ENCODE measurements around the gene PTGES.
"Not testable (repeated sequence)": the region's sequence is repeated elsewhere in the genome, so short reads cannot be mapped to it uniquely, and the experiment has no call there.

PTGES gene

DNA sequence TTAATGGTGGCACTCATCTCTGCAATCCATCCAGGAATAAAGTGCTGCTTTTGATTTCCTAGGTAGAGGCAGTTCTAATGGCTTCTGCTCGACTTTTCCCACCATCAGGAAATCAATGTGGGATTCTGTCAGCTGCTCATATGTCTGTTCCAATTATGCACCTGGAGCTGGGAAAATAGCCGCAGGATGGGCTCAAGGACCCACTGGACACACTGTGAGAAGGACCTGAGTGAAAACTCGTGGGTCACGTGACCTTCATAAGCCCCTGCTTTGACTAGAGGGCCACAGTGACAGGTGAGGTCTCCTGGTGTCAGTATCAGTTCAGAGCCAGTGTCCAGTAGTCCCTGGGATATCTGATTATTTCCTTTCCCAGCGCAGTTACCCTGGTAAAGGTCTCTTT lies 17.9 kb upstream of the PTGES start:
- DNase-seq (ENCODE audit: low read depth), result no peak

DNA sequence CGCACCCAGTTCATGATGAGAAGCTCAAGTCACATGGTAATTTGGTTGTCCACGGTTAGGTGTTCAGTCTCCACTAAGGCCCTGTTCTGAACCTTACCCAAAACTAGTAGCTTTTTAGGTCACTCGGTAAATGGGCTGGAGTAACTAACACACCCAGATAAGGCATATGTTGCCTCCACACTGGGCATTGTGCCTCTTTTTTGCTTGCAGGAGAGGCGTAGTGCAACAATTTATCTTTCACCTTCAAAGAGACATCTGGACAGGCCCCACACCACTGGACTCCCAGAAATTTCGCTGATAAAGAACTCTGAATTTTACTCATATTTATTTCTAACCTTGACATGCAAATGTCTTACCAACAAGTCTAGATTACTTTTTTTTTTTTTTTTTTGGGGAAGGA lies 16.8 kb upstream of the PTGES start:
- DNase-seq (ENCODE audit: low read depth), result no peak

DNA sequence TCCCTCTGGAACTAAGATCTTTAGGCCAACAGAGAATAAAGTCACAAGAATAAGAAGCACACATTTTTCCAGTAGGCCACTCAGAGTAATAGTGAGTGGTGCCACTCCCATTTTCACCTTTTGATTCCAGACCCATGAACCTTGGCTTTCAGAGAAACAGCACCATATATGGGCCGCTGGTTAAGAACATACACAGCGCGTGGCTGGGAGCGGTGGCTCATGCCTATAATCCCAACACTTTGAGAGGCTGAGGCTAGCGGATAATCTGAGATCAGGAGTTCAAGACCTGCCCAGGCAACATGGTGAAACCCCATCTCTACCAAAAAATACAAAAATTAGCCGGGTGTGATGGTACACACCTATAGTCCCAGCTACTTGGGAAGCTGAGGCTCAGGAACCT lies 15.6 kb upstream of the PTGES start:
- DNase-seq (ENCODE audit: low read depth), result no peak

DNA sequence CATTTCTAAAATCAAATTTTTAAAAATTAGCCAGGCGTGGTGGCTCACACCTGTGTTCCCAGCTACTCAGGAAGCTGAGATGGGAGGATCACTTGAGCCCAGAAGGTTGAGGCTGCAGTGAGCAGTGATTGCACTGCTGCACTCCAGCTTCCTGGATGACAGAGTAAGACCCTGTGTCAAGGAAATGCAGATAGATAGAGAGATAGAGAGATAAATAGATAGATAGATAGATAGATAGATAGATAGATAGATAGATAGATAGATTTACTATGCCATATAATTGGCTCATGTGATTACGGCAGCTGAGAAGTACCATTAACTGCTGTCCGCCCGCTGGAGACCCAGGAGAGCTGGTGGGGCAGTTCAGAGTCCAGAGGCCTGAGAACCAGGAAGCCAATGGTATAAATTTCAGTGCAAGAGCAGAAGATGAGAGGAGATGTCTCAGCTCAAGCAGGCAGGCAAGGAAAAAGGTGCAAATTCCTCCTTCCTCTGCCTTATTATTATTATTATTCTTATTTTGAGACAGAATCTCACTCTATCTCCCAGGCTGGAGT lies 13.0 kb upstream of the PTGES start:
- DNase-seq (ENCODE audit: low read depth), result no peak

DNA sequence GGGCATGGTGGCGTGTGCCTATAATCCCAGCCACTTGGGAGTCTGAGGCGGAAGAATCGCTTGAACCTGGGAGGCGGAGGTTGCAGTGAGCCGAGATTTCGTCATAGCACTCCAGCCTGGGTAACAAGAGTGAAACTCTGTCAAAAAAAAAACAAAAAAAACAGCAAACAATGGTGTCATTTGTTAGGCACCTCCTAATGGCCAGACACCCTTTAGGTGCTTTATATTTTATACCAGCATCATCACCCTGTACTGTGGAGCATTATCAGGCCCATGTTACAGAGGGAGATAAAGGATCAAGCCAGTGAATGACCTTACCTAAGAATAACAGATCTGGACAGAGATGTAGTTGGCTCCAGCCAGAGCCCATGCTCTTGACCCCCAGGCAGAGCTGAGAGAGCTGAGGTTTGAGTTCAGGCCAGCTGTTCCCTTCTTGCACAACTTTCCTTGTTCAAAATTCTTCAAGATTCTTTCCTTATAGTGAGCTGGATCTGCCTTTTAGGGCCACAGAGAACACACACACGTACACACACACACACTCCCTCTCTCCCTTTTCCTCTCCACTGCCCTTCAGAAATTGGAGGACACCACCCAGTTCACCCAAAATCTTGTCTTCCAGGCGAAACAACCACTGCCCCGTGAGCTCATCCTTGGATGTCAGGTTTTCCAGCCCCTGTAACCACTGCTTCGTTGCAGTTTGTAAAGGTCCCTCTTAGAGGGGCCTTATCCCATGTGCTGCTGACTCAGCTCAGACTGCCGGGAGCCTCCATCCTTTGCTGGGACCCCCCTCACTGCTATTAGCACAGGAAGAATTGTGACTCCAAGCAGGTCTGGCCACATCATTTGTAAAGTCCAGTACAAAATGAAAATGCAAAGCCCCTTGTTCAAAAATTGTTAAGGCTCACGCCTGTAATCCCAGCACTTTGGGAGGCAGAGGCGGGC lies 10.4 kb upstream of the PTGES start:
- DNase-seq (ENCODE audit: low read depth), result peak; percentile 88

DNA sequence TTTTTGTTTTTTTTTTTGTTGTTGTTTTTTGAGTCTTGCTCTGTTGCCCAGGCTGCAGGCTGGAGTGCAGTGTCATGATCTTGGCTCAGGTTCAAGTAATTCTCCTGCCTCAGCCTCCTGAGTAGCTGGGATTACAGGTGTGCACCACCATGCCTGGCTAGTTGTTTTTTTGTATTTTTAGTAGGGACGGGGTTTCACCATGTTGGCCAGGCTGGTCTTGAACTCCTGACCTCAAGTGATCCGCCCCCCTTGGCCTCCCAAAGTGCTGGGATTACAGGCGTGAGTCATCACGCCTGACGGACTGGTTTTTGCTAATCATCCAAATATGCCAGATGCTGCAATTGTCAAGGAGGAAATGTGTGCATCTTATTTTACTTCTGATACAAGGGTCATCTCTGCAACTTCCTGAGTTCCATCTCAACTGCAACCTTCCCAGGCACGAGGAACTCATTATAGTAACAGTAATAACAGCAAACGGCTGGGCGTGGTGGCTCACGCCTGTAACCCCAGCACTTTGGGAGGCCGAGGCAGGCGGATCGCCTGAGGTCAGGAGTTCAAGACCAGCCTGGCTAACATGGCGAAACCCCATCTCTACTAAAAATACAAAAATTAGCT lies 9.6 kb upstream of the PTGES start:
- peak; percentile 96 for DNase-seq (ENCODE audit: low read depth)

DNA sequence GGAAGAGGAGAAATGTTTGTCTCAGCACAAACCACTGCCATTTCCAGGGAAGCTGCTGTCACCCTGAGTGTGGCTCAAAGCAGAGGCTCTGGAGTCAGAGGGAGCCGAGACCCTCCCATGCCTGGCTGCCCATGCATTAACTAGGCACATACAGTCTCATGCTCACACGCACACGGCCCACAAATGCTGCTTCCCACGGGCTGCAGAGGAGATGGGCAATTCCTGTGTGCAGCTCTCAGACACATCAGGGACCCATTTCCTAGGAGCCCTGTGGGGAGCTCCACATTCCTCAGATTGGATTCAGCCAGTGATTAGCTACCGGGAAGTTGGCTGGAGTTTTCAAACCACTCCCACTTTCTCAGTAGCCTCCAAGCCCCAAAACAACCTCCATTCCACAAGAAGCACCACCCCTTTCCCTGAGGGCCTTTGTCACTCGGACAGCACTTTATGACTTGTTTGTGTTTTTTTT lies 9.1 kb upstream of the PTGES start:
- DNase-seq (ENCODE audit: low read depth), result peak; percentile 83

DNA sequence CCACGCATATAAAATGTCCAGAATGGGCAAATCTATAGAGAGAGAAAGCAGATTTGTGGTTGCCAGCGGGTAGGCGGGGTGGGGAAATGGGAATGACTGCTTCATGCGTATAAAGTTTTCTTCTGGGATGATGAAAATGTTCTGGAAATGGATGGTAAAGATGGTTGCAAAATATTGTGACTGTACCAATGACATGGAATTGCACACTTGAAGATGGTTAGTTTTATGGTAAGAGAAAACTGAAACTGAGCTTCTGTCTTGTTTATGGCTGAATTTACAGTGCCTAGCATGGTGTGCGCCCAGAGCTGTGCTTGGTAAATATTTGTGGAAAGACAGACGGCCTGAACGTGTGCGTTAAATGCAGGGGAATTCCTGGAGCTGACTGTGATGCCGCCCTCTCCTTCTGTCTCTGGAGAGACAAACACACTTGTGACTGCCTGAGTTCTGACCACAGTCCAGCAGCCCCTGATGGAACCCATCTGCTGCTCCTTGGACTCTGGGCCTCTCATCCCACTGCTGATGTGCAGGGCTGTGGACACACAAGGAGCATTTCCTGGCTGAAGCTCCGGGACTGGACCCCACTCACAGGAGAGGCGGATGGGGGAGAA lies 8.6 kb upstream of the PTGES start:
- DNase-seq (ENCODE audit: low read depth), result peak; percentile 71

DNA sequence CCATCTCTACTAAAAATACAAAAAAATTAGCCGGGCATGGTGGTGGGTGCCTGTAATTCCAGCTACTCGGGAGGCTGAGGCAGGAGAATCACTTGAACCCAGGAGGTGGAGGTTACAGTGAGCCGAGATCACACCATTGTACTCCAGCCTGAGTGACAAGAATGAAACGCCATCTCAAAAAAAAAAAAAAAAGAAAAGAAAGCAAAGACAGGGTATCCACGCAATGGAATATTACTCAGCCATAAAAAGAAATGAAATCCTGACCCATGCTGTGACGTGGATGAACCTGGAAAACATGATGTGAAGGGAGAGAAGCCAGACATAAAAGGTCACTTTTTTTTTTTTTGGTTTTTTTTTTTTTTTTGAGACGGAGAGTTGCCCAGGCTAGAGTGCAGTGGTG lies 7.9 kb upstream of the PTGES start:
- not testable (repeated sequence) for DNase-seq (ENCODE audit: low read depth)

DNA sequence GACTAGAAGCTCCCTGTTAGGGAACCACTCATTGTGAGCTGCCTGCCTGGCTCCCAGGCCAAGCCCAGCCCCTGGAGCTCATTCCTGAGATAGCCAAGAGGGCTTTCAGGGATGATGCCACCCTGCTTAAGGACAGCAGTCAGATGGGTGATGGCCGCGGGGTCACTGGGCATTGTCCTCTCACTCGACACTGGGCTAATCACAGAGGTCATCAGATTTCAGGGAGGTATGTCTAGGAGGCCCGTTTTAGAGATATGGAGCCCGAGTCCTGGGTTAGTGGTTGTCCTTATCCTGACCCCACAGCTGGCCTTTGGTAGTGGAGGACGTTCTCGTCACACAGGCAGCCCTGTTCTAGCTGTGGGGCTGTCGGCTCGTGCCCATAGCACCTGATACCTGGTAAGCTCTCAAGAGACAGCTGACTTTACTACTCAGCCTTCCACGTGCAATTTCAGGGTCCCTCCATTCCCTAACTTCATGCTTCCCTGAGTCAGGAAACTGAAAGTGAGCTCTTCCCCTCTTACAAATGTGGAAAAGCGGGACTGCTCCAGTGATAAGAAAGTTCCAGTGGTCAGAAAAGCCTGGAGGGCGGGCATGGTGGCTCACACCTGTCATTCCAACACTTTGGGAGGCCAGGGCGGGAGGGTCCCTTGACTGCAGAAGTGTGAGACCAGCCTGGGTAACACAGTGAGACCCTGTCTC lies 7.1 kb upstream of the PTGES start:
- no peak for DNase-seq (ENCODE audit: low read depth)

DNA sequence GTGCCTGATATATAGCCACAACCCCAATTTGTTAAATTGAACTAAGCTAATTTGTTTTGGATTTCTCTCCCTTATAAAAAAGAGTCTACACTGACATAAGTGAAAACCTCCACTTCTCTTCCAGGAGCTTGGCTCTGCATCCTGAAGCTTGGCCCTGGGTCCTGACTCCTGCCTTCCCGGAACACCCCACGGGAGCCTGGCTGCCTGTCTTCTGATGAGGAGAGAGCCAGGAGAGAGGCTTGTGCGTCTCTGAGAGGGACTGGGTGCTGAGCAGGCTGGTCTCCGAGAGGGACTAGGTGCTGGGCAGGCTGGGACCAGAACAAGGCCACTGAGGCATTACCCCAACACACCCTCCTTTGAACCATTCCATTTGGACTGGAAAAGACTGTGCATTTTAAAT lies 6.5 kb upstream of the PTGES start:
- no peak for DNase-seq (ENCODE audit: low read depth)

DNA sequence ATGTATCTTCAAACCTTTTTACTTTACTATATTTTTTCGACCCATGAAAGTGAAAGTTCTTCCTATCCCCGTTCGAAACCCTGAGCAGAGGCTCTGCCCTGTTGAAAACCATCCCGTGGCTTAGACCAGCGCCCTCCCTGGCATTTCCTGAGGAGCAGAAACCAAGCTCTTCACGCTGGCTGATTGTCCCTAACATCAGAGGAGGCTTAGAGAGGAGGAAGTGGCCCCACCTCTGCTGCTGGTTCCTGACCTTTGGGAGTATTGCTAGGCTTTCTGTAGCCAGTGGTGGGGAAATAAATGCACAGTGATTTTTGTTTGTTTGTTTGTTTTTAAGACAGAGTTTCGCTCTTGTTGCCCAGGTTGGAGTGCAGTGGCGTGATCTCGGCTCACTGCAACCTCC lies 4.2 kb upstream of the PTGES start:
- DNase-seq (ENCODE audit: low read depth), result no peak

DNA sequence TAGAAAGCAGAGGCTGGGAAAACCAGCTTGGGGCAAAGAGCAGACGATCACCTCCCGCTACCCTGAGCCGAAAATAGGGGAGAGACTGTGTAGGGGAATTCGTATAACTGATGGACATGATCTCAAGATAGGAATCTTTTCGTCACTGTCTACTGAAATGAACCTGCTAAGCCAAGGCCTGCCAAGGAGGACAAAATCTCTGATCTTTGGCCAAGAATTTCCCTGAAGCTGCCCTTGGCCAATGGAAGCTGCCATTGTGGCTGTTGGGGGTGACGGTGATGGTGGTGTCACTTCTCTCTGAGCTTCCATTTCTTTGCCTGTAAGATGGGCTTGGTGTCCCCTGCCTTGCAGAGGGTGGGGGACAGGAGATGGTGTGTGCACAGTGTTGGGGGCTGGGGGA lies 3.3 kb upstream of the PTGES start:
- no peak for DNase-seq (ENCODE audit: low read depth)

DNA sequence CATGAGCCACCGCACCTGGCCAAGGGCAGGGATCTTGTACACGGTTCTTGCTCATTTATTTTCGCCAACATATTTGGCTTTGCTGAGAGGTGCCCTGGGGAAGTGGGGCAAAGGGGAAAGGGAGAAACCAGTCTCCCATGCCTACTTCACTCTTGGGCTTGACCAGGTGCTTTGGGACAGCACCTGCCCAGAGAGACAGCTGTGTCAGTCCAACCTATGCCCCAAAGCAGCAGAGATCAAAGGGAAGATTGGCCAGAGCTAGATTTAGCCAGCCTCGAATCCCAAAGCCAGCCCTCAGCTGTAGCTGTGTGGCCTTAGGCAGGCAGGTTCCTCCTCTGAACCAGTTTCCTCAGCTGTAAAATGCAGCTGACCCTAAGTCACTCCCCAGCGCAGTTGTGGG lies 2.3 kb upstream of the PTGES start:
- no peak for DNase-seq (ENCODE audit: low read depth)

DNA sequence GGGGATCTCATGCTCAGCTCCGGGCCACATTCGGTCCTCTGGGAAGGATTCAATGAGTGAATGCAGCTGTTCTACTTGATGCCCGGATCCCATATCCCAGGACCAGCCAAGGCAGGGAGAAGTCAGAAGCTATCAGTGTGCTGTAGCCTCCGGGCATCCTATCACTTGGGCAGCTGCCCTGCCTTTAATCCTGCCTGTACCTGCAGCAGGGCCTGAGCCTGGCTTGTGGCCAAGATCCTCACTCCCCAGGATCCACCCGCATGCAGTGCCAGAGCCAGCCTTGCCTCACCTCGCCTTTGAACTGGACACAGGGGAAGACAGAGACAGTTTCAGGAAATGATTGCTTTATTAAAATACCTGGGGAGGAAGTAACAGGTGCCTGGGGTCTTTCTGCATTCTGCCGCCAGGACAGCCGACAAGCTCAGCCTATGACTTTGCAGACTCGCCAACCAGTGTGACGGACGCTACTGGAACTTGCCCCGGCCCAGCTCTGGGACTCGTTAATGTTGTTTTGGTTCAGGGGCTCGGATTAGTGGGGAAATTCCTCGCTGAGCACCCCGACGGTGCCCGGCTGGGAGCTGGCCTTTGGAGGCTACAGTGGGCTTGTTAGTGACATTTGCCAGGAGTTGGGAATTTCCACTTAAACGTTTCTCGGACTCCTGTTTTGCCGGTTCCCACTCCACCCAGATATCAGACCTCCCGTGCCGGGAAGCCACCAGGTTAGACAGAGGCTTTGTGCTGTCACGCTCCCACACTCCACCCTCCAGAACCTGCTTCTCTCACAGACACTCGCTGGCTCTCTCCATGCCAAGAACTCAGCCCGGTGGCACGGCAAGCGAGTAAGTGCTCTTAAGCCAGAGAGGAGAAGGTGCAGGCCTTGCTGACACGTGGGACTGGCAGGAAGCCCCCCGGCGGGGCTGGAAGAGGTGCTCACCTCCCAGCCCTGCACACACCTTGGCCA lies 721 bp downstream of the PTGES start:
- DNase-seq (ENCODE audit: low read depth), result no peak

DNA sequence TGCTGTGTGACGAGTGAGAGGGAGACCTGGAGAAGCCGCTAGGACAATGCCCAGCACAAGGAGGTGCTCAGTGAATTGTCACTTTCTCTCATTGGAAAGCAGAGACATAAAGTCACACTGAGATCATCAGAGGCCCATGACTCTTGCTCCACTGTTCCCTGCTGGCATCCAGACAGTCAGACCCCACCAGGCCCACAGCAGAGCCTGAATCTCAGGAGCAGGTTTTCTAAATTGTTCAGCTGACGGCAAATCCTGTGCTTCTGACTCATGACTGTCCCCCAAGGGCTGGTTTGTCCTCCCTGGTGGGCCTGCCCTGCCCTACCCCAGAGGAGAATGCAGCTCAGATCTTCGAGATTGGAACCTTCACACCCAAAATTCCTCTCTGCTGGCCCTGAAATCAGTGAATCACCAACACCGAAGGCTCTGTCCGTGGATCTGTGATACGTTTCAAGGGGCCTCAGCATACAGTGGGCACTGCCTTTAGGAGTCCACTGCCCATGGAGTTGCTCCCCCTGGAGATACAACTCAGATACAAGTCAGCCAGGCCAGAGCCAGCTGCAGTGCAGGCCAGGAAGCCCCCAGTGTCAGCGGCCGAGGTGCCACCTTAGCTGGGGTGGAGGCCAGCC lies 2.7 kb downstream of the PTGES start:
- DNase-seq (ENCODE audit: low read depth), result peak; percentile 72

DNA sequence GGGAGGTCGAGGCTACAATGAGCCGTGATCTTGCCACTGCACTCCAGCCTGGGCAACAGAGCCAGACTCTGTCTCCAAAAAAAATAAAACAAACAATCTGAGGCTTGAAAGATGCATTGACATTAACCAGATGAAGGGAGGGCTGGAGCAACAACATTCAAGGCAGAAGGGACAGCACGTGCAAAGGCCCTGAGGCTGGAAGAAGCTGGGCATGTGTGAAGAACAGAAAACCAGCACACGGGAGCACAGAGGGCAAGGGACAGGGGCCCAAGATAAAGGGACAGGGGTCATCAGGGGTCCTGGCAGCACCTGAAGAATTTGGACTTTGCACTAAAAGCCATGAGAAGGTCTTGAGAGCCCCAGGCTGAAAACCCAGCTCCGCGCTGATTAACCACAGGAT lies 3.3 kb downstream of the PTGES start:
- DNase-seq (ENCODE audit: low read depth), result no peak

DNA sequence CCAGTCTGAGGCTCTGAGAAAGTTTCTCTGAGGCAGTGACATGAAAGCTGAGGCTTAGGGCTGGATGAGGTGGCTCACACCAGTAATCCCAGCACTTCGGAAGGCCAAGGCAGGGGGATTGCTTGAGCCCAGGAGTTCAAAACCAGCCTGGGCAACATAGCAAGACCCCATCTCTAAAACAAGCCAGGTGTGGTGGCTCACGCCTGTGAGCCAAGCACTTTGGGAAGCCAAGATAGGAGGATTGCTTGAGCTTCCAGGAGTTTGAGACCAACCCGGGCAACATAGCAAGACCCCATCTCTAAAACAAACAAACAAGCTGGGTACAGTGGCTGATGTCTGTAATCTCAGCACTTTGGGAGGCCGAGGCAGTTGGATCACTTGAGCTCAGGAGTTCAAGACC lies 3.8 kb downstream of the PTGES start:
- not testable (repeated sequence) for DNase-seq (ENCODE audit: low read depth)

DNA sequence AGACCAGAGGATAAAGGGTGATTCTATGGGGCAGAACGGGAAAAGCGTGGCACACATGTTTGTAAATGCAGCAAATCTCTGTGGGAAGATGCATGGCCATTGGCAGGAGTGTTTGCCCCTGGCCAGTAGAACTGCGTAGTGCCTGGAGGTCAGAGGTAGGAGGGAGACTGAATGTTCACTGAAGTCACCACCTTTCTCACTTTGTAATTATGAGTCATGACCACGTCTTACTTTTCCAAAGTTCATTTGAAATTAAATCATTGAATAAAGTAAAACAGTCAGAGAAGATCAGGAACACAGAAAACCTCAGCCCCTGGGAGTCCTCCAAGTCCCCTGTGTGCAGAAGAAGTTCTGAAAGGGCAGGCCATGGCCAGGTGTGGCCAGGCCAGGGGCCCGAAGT lies 4.6 kb downstream of the PTGES start:
- DNase-seq (ENCODE audit: low read depth), result peak; percentile 54

DNA sequence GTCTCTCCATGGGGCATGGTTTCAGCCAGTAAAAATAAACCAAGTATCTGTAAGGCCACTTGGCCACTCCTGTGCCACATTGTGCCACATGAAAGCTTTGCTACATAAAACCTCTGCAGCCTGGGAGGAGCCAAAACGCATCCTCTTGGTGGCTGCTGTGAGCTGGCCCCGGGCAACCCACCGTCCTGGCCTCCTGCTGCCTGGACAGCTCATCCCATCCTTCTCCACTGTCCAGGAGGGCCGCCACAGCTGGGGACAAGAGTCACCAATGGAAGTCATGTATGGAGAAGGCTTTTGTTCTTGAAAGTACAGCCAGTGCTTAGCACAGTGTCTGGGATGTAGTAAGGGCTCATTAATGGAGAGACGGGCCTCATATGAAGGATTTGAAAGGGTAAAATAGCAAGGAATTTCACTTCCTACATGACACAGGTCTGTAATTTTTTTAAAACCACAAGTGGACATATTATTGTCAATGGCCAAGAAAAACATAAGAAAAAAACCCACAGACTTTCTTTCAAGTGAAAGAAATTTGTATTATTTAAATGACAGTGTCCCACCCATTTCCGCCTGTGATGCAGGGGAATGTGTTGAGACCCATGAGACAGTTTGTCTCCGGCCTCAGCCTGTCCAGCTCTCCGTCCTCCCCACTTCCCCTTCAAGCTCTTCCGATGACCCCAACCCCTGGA lies 6.6 kb downstream of the PTGES start:
- peak; percentile 65 for DNase-seq (ENCODE audit: low read depth)
